HEK293 (cell line): ENCODE results near the gene FBRSL1.

Source experiments
- CTCF ChIA-PET: fragments of 350-600 bp; formaldehyde crosslinking; extraction: SDS; loops from one replicate; lab custom pipeline; 2021; ENCODE audit warnings: antibody characterized with exemption; lab: Yijun Ruan, JAX
- POLR2A ChIA-PET: fragments of 300-600 bp; formaldehyde crosslinking; extraction: SDS; loops from one replicate; lab custom pipeline; 2020; ENCODE audit warnings: antibody characterized with exemption, inconsistent platforms; lab: Yijun Ruan, JAX
- H3K27ac ChIP-seq: fragments of 200-500 bp; sonication (Bioruptor generic); 2 replicates; pipeline ENCODE4 v1.5.1; 2014; ENCODE audit warnings: low read depth, low read length, control low read depth, inconsistent platforms; ENCODE audit errors: extremely low read depth
- H3K36me3 ChIP-seq, 2 experiments: fragments of 200-500 bp in 1 of 2; sonication (Bioruptor generic) in 1 of 2; 1 replicate in 1 of 2; 2 replicates in 1 of 2; pipeline ENCODE4 v1.5.1; 2014 to 2017; ENCODE audit warnings: inconsistent platforms in 2 of 2, low read length in 2 of 2; ENCODE audit not compliant: control insufficient read depth in 2 of 2, insufficient read depth in 1 of 2
- H3K4me1 ChIP-seq: fragments of 200-500 bp; sonication (Bioruptor generic); 2 replicates; pipeline ENCODE4 v1.5.1; 2014; ENCODE audit warnings: mild to moderate bottlenecking, low read length, inconsistent platforms; ENCODE audit not compliant: control insufficient read depth, insufficient read depth
- H3K4me3 ChIP-seq: 2 replicates; pipeline ENCODE4 v1.5.1; 2011; ENCODE audit warnings: low read depth, mild to moderate bottlenecking, control low read depth, low read length, moderate library complexity
- H3K9me3 ChIP-seq: fragments of 200-500 bp; sonication (Bioruptor generic); 2 replicates; pipeline ENCODE4 v1.5.1; 2014; ENCODE audit warnings: low read depth, low read length, inconsistent platforms; ENCODE audit not compliant: control insufficient read depth, insufficient read depth
- GLIS1 ChIP-seq: fragments of 450-650 bp; formaldehyde crosslinking; IDR thresholded peaks from 2 replicates; pipeline ENCODE4 v1.5.1; 2016; ENCODE audit warnings: missing biosample characterization, missing genetic modification characterization
- GLIS2 ChIP-seq: fragments of 450-650 bp; formaldehyde crosslinking; IDR thresholded peaks from 2 replicates; pipeline ENCODE4 v1.5.1; 2016; ENCODE audit warnings: missing biosample characterization, missing genetic modification characterization
- SCRT1 ChIP-seq: fragments of 450-650 bp; formaldehyde crosslinking; IDR thresholded peaks from 2 replicates; pipeline ENCODE4 v1.5.1; 2016; ENCODE audit warnings: missing biosample characterization, missing genetic modification characterization, borderline replicate concordance
- SP3 ChIP-seq: fragments of 450-650 bp; formaldehyde crosslinking; IDR thresholded peaks from 2 replicates; pipeline ENCODE4 v1.5.1; 2016; ENCODE audit warnings: missing biosample characterization, missing genetic modification characterization
- ZBTB7A ChIP-seq: fragments of 450-650 bp; formaldehyde crosslinking; IDR thresholded peaks from 2 replicates; pipeline ENCODE4 v1.5.1; 2016; ENCODE audit warnings: low read depth, missing biosample characterization, missing genetic modification characterization
- ZIC2 ChIP-seq: fragments of 450-650 bp; formaldehyde crosslinking; IDR thresholded peaks from 2 replicates; pipeline ENCODE4 v1.5.1; 2016; ENCODE audit warnings: missing biosample characterization, missing genetic modification characterization
- ZNF266 ChIP-seq: fragments of 450-650 bp; formaldehyde crosslinking; IDR thresholded peaks from 2 replicates; pipeline ENCODE4 v1.5.1; 2016; ENCODE audit warnings: missing biosample characterization, missing genetic modification characterization, low read depth
- ZNF404 ChIP-seq: fragments of 450-650 bp; formaldehyde crosslinking; IDR thresholded peaks from 2 replicates; pipeline ENCODE4 v1.5.1; 2017; ENCODE audit warnings: missing biosample characterization, missing genetic modification characterization
- ZNF426 ChIP-seq: fragments of 450-650 bp; formaldehyde crosslinking; IDR thresholded peaks from 2 replicates; pipeline ENCODE4 v1.5.1; 2017; ENCODE audit warnings: missing biosample characterization, missing genetic modification characterization, mild to moderate bottlenecking, inconsistent platforms, moderate library complexity
- ZNF510 ChIP-seq: fragments of 450-650 bp; formaldehyde crosslinking; IDR thresholded peaks from 2 replicates; pipeline ENCODE4 v1.5.1; 2018; ENCODE audit warnings: mild to moderate bottlenecking, missing genetic modification characterization, missing biosample characterization; ENCODE audit not compliant: insufficient replicate concordance
- ZNF514 ChIP-seq: fragments of 450-650 bp; formaldehyde crosslinking; IDR thresholded peaks from 2 replicates; pipeline ENCODE4 v1.5.1; 2016; ENCODE audit warnings: missing biosample characterization, missing genetic modification characterization
- ZNF530 ChIP-seq: fragments of 450-650 bp; formaldehyde crosslinking; IDR thresholded peaks from 2 replicates; pipeline ENCODE4 v1.5.1; 2016; ENCODE audit warnings: low read depth, missing biosample characterization, missing genetic modification characterization
- ZNF585B ChIP-seq: fragments of 450-650 bp; formaldehyde crosslinking; IDR thresholded peaks from 2 replicates; pipeline ENCODE4 v1.5.1; 2016; ENCODE audit warnings: missing biosample characterization, missing genetic modification characterization
- ZNF626 ChIP-seq: fragments of 450-650 bp; sonication (Bioruptor Pico); formaldehyde crosslinking; IDR thresholded peaks from 2 replicates; pipeline ENCODE4 v1.5.1; 2018; ENCODE audit warnings: missing biosample characterization, missing genetic modification characterization, inconsistent platforms
- ZNF768 ChIP-seq: fragments of 450-650 bp; formaldehyde crosslinking; IDR thresholded peaks from 2 replicates; pipeline ENCODE4 v1.5.1; 2018; ENCODE audit warnings: missing biosample characterization, mild to moderate bottlenecking, missing genetic modification characterization
- TF ChIP-seq, protein P1 (sequence below): fragments of 450-650 bp; formaldehyde crosslinking; IDR thresholded peaks from 2 replicates; pipeline ENCODE4 v1.5.1; 2016; ENCODE audit warnings: missing biosample characterization, missing genetic modification characterization, borderline replicate concordance
- TF ChIP-seq, protein P2 (sequence below): fragments of 450-650 bp; formaldehyde crosslinking; IDR thresholded peaks from 2 replicates; pipeline ENCODE4 v1.5.1; 2016; ENCODE audit warnings: missing biosample characterization, missing genetic modification characterization
- TF ChIP-seq, protein P3 (sequence below): fragments of 450-650 bp; formaldehyde crosslinking; IDR thresholded peaks from 2 replicates; pipeline ENCODE4 v1.5.1; 2016; ENCODE audit warnings: missing biosample characterization, missing genetic modification characterization
- TF ChIP-seq, protein P4 (sequence below): fragments of 450-650 bp; formaldehyde crosslinking; IDR thresholded peaks from 2 replicates; pipeline ENCODE4 v1.5.1; 2016; ENCODE audit warnings: missing biosample characterization, missing genetic modification characterization

The FBRSL1 gene

DNA sequence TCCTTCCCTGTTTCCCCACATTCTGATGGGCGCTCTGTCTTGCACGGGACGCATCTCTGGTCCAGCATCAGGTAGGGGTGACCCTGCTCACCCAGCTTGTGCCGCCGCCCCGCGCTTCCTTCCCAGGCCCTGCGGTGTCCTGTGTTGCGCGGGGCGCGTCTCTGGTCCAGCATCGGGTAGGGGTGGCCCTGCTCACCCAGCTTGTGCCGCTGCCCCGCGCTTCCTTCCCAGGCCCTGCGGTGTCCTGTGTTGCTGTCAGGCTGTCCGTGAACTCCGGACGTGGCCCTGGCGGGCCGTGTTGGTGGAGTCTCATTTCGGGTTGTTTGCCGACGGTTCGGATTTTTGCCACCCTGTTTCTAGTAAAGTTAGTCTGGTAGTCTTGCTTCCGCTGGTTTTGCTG lies 6.8 kb downstream of the FBRSL1 start:
- CTCF ChIA-PET, result no interaction called here
- Histone ChIP-seq H3K4me3 (no peak overlapping the region), H3K36me3 (peaks cover 0 to 15% of the 10 kb centered on the region in 2 experiments; a peak in 1 of 3 replicates), H3K9me3 (no peaks in the 10 kb centered on the region), H3K27ac (no peak overlapping the region), H3K4me1 (peaks cover 5% of the 10 kb centered on the region; the same call in 1 of the 2 replicates)
- TF ChIP-seq SCRT1 (tag by site-specific recombination) (no peak), ZNF266 (tag by site-specific recombination) (no peak), ZNF768 (tag by site-specific recombination) (no peak), GLIS2 (tag by site-specific recombination) (no peak), SP3 (tag by site-specific recombination) (no peak), ZNF510 (tag by site-specific recombination) (no peak), ZNF404 (no peak), ZNF626 (tag by site-specific recombination) (no peak), ZNF514 (no peak), ZNF585B (tag by site-specific recombination) (no peak), ZNF530 (tag by site-specific recombination) (no peak)
- TF ChIP-seq, protein P1, sequence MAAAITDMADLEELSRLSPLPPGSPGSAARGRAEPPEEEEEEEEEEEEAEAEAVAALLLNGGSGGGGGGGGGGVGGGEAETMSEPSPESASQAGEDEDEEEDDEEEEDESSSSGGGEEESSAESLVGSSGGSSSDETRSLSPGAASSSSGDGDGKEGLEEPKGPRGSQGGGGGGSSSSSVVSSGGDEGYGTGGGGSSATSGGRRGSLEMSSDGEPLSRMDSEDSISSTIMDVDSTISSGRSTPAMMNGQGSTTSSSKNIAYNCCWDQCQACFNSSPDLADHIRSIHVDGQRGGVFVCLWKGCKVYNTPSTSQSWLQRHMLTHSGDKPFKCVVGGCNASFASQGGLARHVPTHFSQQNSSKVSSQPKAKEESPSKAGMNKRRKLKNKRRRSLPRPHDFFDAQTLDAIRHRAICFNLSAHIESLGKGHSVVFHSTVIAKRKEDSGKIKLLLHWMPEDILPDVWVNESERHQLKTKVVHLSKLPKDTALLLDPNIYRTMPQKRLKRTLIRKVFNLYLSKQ, result no peak
- TF ChIP-seq, protein P2, sequence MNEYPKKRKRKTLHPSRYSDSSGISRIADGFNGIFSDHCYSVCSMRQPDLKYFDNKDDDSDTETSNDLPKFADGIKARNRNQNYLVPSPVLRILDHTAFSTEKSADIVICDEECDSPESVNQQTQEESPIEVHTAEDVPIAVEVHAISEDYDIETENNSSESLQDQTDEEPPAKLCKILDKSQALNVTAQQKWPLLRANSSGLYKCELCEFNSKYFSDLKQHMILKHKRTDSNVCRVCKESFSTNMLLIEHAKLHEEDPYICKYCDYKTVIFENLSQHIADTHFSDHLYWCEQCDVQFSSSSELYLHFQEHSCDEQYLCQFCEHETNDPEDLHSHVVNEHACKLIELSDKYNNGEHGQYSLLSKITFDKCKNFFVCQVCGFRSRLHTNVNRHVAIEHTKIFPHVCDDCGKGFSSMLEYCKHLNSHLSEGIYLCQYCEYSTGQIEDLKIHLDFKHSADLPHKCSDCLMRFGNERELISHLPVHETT (tag by site-specific recombination), result no peak
- POLR2A ChIA-PET, result no interaction called here

DNA sequence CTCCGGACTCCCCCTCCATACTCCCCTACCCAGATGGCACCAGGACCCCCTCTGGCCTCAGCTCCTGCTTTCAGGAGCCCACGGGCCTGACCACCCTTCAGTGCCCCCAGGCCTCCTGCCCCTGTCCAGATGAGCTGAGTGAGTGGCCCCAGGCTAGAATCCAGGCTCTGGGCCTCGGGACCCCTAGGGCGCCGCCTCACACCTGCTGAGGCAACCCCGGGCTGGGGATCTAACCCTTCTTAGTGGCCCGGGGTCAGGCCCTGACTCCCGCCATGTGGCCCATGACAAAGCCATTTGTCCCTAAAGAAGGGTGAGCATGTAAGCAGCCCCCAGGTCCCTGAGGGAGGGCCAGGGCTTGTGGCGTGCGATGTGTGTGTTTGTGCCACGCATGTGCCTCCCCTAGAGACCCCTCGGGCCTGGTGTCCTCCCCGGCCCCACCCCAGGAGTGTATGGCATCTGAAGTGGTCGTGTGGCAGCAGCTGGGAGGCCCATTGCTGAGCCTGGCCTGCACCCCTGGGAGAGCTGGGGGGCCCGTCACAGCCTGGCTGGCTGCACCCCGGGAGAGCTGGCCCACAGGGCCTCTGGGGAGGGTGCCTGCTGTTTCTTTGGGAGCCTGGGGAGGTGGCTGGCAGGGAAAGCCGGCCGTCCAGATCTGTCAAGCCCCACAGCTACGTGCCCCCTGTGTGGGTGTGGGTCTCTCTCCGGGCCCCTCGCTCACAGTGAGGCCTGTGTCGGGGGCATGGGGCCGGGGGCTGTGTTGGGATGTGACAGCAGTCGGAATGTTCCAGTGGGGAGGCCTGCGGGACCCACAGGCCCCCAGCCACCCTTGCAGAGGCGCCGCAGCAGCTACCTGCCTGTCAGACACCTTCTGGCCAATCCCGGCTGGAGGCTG lies 7.8 kb downstream of the FBRSL1 start:
- POLR2A ChIA-PET, result no interaction called here
- Histone ChIP-seq H3K9me3 (no peaks in the 10 kb centered on the region), H3K4me1 (peaks cover 11% of the 10 kb centered on the region; the same call in 1 of the 2 replicates), H3K36me3 (peaks cover 0 to 6% of the 10 kb centered on the region in 2 experiments; a peak in 1 of 3 replicates), H3K27ac (no peak overlapping the region), H3K4me3 (no peak overlapping the region)
- CTCF ChIA-PET, result interaction anchor here (0.7 kb wide), 1 partner anchor 97 kb away, joined by 3 read pairs; no protein-coding TSS in a partner anchor
- TF ChIP-seq GLIS1 (tag by site-specific recombination) (peak; percentile 98), GLIS2 (tag by site-specific recombination) (peak; percentile 46), ZIC2 (tag by site-specific recombination) (peak; percentile 77), ZNF426 (tag by site-specific recombination) (no peak)

DNA sequence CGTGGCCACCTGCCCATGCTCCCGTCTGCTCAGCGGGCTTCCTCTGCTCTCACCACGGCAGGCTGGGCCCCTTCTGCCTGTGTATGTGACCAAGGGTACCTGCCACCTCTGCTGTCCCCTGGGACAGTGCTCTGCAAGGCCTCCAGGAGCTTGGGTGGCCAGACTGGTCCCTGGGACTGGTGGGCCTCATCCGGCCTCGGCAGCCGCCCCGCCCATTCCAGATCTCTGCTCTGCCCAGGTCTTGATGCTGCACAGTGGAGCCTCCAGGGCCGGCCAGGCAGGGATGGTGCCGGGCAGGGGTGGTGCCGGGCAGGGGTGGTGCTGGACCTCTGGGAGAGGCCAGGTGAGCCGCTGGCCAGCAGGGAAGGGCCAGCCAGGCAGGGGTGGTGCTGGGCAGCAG lies 9.0 kb downstream of the FBRSL1 start:
- Histone ChIP-seq H3K36me3 (no peaks in the 10 kb centered on the region), H3K4me1 (peaks cover 17% of the 10 kb centered on the region; the same call in 1 of the 2 replicates), H3K4me3 (no peak overlapping the region), H3K9me3 (no peaks in the 10 kb centered on the region), H3K27ac (no peak overlapping the region)
- TF ChIP-seq, protein P3, sequence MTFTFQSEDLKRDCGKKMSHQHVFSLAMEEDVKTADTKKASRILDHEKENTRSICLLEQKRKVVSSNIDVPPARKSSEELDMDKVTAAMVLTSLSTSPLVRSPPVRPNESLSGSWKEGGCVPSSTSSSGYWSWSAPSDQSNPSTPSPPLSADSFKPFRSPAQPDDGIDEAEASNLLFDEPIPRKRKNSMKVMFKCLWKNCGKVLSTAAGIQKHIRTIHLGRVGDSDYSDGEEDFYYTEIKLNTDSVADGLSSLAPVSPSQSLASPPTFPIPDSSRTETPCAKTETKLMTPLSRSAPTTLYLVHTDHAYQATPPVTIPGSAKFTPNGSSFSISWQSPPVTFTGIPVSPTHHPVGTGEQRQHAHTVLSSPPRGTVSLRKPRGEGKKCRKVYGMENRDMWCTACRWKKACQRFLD, result no peak
- TF ChIP-seq ZBTB7A (tag by site-specific recombination), result no peak
- TF ChIP-seq, protein P4, sequence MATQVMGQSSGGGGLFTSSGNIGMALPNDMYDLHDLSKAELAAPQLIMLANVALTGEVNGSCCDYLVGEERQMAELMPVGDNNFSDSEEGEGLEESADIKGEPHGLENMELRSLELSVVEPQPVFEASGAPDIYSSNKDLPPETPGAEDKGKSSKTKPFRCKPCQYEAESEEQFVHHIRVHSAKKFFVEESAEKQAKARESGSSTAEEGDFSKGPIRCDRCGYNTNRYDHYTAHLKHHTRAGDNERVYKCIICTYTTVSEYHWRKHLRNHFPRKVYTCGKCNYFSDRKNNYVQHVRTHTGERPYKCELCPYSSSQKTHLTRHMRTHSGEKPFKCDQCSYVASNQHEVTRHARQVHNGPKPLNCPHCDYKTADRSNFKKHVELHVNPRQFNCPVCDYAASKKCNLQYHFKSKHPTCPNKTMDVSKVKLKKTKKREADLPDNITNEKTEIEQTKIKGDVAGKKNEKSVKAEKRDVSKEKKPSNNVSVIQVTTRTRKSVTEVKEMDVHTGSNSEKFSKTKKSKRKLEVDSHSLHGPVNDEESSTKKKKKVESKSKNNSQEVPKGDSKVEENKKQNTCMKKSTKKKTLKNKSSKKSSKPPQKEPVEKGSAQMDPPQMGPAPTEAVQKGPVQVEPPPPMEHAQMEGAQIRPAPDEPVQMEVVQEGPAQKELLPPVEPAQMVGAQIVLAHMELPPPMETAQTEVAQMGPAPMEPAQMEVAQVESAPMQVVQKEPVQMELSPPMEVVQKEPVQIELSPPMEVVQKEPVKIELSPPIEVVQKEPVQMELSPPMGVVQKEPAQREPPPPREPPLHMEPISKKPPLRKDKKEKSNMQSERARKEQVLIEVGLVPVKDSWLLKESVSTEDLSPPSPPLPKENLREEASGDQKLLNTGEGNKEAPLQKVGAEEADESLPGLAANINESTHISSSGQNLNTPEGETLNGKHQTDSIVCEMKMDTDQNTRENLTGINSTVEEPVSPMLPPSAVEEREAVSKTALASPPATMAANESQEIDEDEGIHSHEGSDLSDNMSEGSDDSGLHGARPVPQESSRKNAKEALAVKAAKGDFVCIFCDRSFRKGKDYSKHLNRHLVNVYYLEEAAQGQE (tag by site-specific recombination), result peak; percentile 41; the same call in 1 of the 2 replicates
- ChIA-PET POLR2A (no interaction called here), CTCF (no interaction called here)
